Central memory CD8-positive, alpha-beta T cell (primary cell): Measurements from ENCODE around the gene C13orf42.

Experiments used
- ATAC-seq: fragments of 150-1000 bp; cut with Tn5 transposase; replicated peaks from 2 replicates; pipeline ENCODE4 v1.10.0; 2022; ENCODE audit warnings: mild to moderate bottlenecking, moderate FRiP score, moderate number of reproducible peaks; ENCODE audit not compliant: poor library complexity, severe bottlenecking; ENCODE audit errors: extremely low read depth
- DNase-seq, 2 donors: peaks; one replicate each; pipeline ENCODE4 v3.0.0; 2021; ENCODE audit warnings: low spot score in 2 of 2
- H3K27ac Mint-ChIP-seq: one replicate; pipeline ENCODE4 v1.8.0; 2022; ENCODE audit warnings: low read depth, mild to moderate bottlenecking, moderate library complexity, mixed read lengths
- H3K27me3 Mint-ChIP-seq: one replicate; pipeline ENCODE4 v1.8.0; 2022; ENCODE audit warnings: mixed read lengths
- H3K36me3 Mint-ChIP-seq: one replicate; pipeline ENCODE4 v1.8.0; 2022; ENCODE audit warnings: mild to moderate bottlenecking, moderate library complexity, mixed read lengths; ENCODE audit not compliant: insufficient read depth
- H3K4me1 Mint-ChIP-seq: one replicate; pipeline ENCODE4 v1.8.0; 2022; ENCODE audit warnings: mixed read lengths
- H3K4me3 Mint-ChIP-seq: one replicate; pipeline ENCODE4 v1.8.0; 2022; ENCODE audit warnings: mild to moderate bottlenecking, moderate library complexity, mixed read lengths
- H3K9me3 Mint-ChIP-seq: one replicate; pipeline ENCODE4 v1.8.0; 2022; ENCODE audit warnings: mixed read lengths

Gene C13orf42

DNA sequence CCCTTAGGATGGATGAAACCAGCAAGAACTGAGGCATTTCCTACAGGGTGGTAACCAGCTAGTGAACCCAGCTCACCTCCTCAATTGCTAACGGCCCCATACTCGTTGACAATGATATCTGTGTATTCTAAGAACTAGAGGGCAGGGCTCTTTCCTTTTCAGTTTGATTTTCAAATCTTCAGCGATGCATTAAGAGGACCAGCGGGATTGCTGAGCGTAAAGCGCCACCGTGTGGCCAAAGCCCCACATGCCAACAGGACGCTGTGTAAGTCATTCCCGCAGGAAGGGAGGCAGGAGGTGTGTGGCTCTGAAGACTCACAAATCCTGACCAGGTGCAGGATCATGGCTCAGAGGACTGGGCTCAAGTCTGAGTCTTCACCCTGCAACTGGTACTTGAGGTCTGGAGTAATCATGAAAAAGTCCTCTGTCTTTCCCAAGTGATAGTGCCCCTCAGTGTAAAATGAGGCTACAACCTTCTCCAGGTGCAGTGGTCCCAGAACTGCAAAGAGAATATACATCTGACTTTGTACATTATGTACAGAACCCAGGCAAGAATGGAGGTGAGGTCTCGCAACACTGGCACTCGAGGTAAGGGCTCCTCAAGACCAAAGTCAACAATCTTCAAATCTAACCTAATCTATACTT lies 40.9 kb downstream of the C13orf42 start:
- no peaks in the 10 kb centered on the region for H3K9me3 Mint-ChIP-seq
- ATAC-seq: peak; percentile 74
- DNase-seq: peak; percentile 58 to 65
- H3K4me3 Mint-ChIP-seq: no peak overlapping the region
- H3K27me3 Mint-ChIP-seq: peaks cover 24% of the 10 kb centered on the region
- H3K27ac Mint-ChIP-seq: no peak overlapping the region
- peaks cover 9% of the 10 kb centered on the region for H3K4me1 Mint-ChIP-seq
- H3K36me3 Mint-ChIP-seq: no peaks in the 10 kb centered on the region

DNA sequence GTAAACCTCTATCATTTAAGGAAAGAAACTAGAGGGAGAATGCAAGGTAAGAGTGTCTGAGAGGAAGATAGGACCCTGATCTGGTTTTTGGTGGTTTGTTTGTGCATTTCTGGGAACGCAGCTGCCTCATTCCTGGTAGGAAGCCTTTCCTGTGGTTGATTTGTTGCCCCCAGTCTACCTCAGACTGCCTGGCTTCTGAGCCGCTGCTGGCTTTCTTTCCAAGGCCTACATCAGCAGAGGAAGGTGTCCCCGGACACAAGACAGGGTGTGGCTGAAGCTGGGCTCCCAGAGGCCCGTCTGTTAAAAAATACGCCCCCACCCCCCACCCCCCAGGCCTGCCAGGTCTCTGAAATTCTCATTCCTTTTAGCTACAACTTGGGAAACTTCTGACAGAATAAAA lies 42.6 kb downstream of the C13orf42 start:
- Mint-ChIP-seq H3K4me3 (no peak overlapping the region), H3K27me3 (peaks cover 34% of the 10 kb centered on the region), H3K36me3 (no peaks in the 10 kb centered on the region), H3K9me3 (no peaks in the 10 kb centered on the region), H3K27ac (no peak overlapping the region), H3K4me1 (peaks cover 9% of the 10 kb centered on the region)
- DNase-seq (no peak), ATAC-seq (no peak)

DNA sequence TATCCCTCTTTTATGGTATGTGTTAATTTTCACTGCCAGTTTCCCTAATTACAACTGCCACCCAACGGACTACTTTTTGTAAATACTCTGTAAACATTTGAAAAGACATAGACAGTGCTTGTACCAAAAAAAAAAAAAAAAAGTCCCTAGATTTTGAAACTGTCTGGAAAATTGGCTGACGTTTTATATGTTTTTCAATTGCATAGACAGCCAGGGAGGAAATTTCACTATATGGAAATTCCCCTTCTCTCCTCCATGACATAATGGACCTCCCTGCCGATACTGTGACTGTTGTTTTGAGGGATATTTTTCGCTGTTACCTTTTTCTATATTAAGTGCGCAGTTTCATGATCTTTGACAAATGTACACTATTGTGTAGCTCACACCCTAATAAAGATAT lies 43.4 kb downstream of the C13orf42 start:
- ATAC-seq (no peak), DNase-seq (no peak)
- Mint-ChIP-seq H3K27me3 (peaks cover 36% of the 10 kb centered on the region), H3K4me1 (peaks cover 9% of the 10 kb centered on the region), H3K9me3 (no peaks in the 10 kb centered on the region), H3K36me3 (no peaks in the 10 kb centered on the region), H3K27ac (no peak overlapping the region), H3K4me3 (no peak overlapping the region)

GRCh38 chr13:51067210-51067701 lies 43.8 kb downstream of the C13orf42 start:
- DNase-seq: no peak
- H3K36me3 Mint-ChIP-seq: no peaks in the 10 kb centered on the region
- peaks cover 36% of the 10 kb centered on the region for H3K27me3 Mint-ChIP-seq
- H3K9me3 Mint-ChIP-seq: no peaks in the 10 kb centered on the region
- H3K27ac Mint-ChIP-seq: no peak overlapping the region
- no peak overlapping the region for H3K4me3 Mint-ChIP-seq
- no peak for ATAC-seq
- H3K4me1 Mint-ChIP-seq: peaks cover 9% of the 10 kb centered on the region

DNA sequence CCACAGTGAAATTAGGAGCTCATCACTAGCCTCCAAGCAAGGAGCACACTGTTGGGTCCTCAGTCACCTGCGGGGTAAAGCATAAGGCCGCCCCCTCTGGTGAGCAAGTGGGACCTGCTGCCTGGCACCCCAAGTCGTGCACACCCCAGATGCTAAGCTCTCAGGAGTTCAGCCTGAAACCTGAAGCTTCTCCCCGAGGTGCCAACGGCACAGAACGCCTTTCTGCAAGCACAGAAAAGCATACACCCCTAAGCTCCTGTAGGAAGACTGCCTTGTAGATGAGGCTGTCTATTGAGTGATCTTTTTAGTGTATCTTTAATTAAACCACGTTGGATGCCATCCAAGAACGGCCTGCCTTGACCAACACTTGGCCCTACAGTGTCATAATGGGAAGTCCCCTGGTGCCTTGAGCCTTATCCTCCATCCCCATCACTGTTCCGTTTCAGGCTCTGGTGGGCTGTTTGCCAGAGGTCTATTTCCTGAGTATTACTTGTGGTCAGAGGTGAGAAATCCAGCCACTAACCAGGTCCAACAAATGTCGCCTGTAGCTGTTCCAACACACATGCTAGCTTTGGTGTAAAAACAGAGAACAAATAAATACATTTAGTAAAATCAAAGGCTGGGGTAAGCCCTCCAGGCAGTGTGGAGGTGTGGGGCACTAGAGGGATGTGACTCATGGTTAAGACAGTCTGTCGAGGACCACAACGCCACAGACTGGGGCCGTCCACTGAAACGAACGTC lies 44.8 kb downstream of the C13orf42 start:
- Mint-ChIP-seq H3K27me3 (peaks cover 36% of the 10 kb centered on the region), H3K4me3 (no peak overlapping the region), H3K27ac (no peak overlapping the region), H3K9me3 (no peaks in the 10 kb centered on the region), H3K4me1 (peaks cover 9% of the 10 kb centered on the region), H3K36me3 (no peaks in the 10 kb centered on the region)
- no peak for ATAC-seq
- DNase-seq: no peak

DNA sequence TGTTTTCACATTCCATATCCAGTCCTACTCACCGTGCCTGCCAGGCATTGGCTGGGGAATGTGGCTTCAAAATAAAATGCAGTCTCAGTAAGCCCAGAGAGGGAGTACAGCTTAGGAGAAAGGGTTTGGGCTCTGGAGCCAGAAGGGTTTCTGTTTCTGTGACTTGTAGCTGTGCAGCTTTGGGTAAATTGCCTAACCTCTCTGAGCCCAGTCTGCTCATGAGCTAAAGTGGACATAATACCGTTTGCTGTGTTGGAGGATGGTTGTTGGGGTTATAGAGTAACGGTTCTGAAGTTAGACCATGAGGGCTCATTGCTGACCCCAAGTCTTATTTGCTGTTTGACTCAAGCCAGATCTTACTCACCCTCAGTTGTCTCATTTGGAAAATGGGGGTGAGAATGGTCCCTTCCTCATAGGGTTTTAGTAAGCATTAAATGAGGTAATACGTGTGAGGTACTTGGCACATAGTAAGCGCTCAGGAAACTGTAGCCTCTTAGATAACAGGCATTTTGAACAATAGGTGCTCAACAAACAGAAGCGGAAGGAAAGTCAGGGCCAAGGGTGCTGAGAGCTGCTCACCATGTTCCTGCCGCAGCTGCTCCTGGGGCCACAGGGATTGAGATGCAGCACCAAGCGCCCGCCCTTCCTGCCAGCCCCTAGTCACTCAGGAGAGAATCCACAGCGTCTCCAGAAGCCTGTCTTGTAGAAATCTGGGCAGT lies 45.5 kb downstream of the C13orf42 start:
- DNase-seq (no peak), ATAC-seq (no peak)
- Mint-ChIP-seq H3K4me1 (peaks cover 9% of the 10 kb centered on the region), H3K27ac (no peak overlapping the region), H3K36me3 (no peaks in the 10 kb centered on the region), H3K4me3 (no peak overlapping the region), H3K9me3 (no peaks in the 10 kb centered on the region), H3K27me3 (peaks cover 36% of the 10 kb centered on the region)

DNA sequence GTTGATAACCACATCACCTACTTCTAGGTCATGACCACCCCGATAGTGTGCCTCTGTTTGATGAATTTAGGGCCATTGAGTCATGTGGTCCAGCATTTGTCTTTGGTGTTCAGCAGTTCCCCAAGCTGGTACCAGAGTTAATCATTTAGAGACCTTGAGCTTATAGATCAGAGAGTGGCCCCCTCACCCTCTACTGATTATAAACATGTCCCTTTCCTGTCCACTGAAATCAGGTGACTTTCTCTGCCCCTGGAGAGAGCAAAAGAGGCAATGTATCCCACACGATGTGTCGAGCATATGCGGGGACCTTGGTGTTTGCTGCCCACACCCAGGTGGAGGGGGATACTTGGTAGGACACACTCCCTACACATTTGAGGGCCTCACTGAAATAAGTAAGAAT lies 46.3 kb downstream of the C13orf42 start:
- no peaks in the 10 kb centered on the region for H3K9me3 Mint-ChIP-seq
- H3K27me3 Mint-ChIP-seq: peaks cover 36% of the 10 kb centered on the region
- no peak overlapping the region for H3K4me3 Mint-ChIP-seq
- H3K27ac Mint-ChIP-seq: no peak overlapping the region
- no peak for ATAC-seq
- DNase-seq: no peak
- H3K4me1 Mint-ChIP-seq: peaks cover 9% of the 10 kb centered on the region
- no peaks in the 10 kb centered on the region for H3K36me3 Mint-ChIP-seq

DNA sequence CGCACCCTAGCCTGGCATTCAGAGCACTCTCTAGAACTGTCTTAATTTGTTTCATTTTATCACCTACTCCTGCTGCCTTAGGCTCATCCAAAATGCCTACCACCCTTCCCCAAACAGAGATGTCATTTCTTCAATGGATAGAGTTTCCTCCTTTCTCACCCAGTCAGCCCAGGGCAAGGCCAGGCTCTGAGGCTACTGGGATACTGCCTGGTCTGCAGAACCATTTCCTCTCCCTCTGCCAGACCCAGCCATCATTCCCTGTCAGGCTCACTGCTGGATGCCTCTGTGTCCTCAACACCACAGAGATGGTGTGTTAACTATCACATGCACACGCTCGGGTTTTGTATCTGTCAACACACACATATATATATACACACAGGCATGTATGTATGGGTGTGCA lies 47.2 kb downstream of the C13orf42 start:
- DNase-seq: no peak
- no peak for ATAC-seq
- Mint-ChIP-seq H3K27ac (no peak overlapping the region), H3K36me3 (no peaks in the 10 kb centered on the region), H3K4me1 (peaks cover 9% of the 10 kb centered on the region), H3K27me3 (peaks cover 36% of the 10 kb centered on the region), H3K9me3 (no peaks in the 10 kb centered on the region), H3K4me3 (no peak overlapping the region)

DNA sequence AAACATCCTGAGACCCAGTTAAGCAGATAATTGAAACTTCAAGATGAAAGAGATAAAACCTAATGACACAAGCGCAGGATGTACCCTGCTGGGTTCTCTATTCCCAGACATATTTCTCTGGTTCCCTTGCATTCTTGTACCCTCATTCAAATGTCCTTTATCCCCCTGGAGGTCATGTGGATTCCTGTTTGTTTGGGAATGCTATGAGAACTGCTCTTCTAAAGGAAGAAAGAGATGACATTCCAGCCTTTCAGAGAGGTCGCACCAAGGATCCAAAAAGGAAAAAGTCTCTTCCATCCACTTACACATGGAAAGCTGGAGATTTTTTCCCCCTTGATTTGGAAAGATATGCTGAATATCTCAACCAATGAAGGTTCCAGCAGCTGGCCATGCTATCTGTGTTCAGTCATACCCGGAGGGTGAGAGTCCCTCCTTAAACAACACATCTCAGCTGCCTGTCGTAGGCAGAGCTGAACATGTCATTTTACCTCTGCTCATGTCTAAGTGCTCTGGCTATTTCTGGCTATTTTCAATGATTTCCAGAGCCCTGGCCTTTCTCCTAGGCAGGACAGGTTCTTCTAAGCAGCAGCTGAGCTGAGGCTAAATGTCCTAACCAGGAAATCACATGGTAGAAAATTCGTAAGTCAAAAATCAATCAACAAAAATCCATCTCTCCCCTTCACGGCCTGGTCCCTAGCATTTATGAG lies 52.5 kb downstream of the C13orf42 start:
- H3K9me3 Mint-ChIP-seq: no peaks in the 10 kb centered on the region
- ATAC-seq (no peak), DNase-seq (no peak)
- H3K4me3 Mint-ChIP-seq: no peak overlapping the region
- no peaks in the 10 kb centered on the region for H3K36me3 Mint-ChIP-seq
- H3K27ac Mint-ChIP-seq: no peak overlapping the region
- peaks cover 4% of the 10 kb centered on the region for H3K27me3 Mint-ChIP-seq
- H3K4me1 Mint-ChIP-seq: no peaks in the 10 kb centered on the region

GRCh38 chr13:51057906-51058305 lies 53.2 kb downstream of the C13orf42 start:
- Mint-ChIP-seq H3K4me1 (no peaks in the 10 kb centered on the region), H3K27ac (no peak overlapping the region), H3K9me3 (no peaks in the 10 kb centered on the region), H3K4me3 (no peak overlapping the region), H3K36me3 (no peaks in the 10 kb centered on the region), H3K27me3 (no peaks in the 10 kb centered on the region)
- ATAC-seq (no peak), DNase-seq (no peak)

- no peaks in the 10 kb centered on the region for H3K9me3 Mint-ChIP-seq
- no peak overlapping the region for H3K27ac Mint-ChIP-seq
- H3K4me3 Mint-ChIP-seq: no peak overlapping the region
- no peaks in the 10 kb centered on the region for H3K36me3 Mint-ChIP-seq
- no peaks in the 10 kb centered on the region for H3K27me3 Mint-ChIP-seq
- no peak for DNase-seq
- ATAC-seq: no peak
- H3K4me1 Mint-ChIP-seq: no peaks in the 10 kb centered on the region
These were observed 54.1 kb downstream of the C13orf42 start for GRCh38 chr13:51057001-51057400.

GRCh38 chr13:51052581-51052980 lies 58.5 kb downstream of the C13orf42 start:
- Mint-ChIP-seq H3K9me3 (no peaks in the 10 kb centered on the region), H3K27me3 (no peaks in the 10 kb centered on the region), H3K4me1 (no peaks in the 10 kb centered on the region), H3K4me3 (no peak overlapping the region), H3K27ac (no peak overlapping the region), H3K36me3 (peaks cover 2% of the 10 kb centered on the region)
- DNase-seq: no peak
- ATAC-seq: no peak
